ENCODE measurements around the gene STOML3. TPM values are rescaled to one million over a fixed set of nuclear protein-coding genes. Genes with fewer than 3 reads are reported as not detected.

Gene STOML3
- total and polyA plus RNA-seq, 2 of the 4 experiments (the other 2 are of a cell fraction), result not detected

DNA sequence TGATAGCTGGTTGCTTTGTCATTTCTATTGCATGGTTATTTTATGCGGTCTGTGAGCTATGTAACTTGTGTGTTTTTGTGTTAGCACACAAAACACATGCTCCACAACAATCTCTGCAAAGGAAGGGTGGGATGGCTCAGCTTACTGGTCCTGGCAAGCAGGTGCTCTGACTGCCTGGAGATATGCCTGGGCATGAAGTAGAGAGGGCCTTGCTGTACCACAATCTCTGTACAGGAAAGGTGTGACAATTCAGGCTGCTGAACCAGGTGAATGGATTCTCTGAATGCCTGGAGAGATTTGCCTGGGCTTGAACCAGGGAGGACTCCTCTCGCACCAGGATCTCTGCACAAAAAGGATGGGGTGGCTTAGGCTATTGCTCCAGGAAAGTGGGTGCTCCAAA, 69.5 kb downstream of the STOML3 start:
- BruUV-seq (replicated peaks), result no TSS peak
- no peak overlapping the region for H2AK9ac ChIP-seq (replicated peaks; ENCODE audit: low read depth, low read length, poor library complexity)
- no peaks in the 10 kb centered on the region for H3K9me1 ChIP-seq (ENCODE audit: insufficient read depth, low read length)
- no peak overlapping the region for H3K4me2 ChIP-seq (ENCODE audit: low read depth, low read length)
- no peak overlapping the region for H3K4ac ChIP-seq (ENCODE audit: low read depth, low read length)
- H4K91ac ChIP-seq (ENCODE audit: insufficient read depth, low read depth, low read length), result no peak overlapping the region
- H3K9ac ChIP-seq (ENCODE audit: low read depth, low read length), result no peak overlapping the region
- no peaks in the 10 kb centered on the region for H3K36me3 ChIP-seq (ENCODE audit: control insufficient read depth, insufficient read depth, low read length)
- intact Hi-C loops (cut with micrococcal nuclease) (no loop called here), dilution Hi-C loops (cut with HindIII; ENCODE audit: low sequenced_read_pairs, unreplicated experiment) (no loop called here), in situ Hi-C loops (cut with MboI; ENCODE audit: low sequenced_read_pairs) (no loop called here)
- H3K56ac ChIP-seq (ENCODE audit: extremely low read depth, insufficient read depth, low read length), result no peak overlapping the region
- ATAC-seq (ENCODE audit: low read depth), result no peak
- no peak overlapping the region for H3K23ac ChIP-seq (ENCODE audit: low read depth, low read length)
- no peak overlapping the region for H2AK5ac ChIP-seq (ENCODE audit: low read depth, low read length)
- ChIA-PET CTCF (no interaction called here), POLR2A (ENCODE audit: unreplicated experiment) (no interaction called here)
- no peak overlapping the region for H4K5ac ChIP-seq (ENCODE audit: low read depth, low read length)
- H3K4me1 ChIP-seq (ENCODE audit: control insufficient read depth, insufficient read depth, low read length), result no peaks in the 10 kb centered on the region
- WGBS, 2 experiments (ENCODE audit: extremely low coverage in 2 of 2, insufficient read length in 1 of 2), result no CpG with 5 or more reads among the region's 2 CpGs
- H3K9me3 ChIP-seq (ENCODE audit: control insufficient read depth, insufficient read depth, low read length), result peaks cover 2% of the 10 kb centered on the region; the same call in 1 of the 2 replicates
- no peak overlapping the region for H2BK5ac ChIP-seq (ENCODE audit: low read depth, low read length, poor library complexity, severe bottlenecking)
- no peak for DNase-seq
- no peaks in the 10 kb centered on the region for H3K79me1 ChIP-seq (ENCODE audit: low read depth in 1 of 2, low read length in 2 of 2)
- no peak overlapping the region for H3K18ac ChIP-seq (ENCODE audit: low read depth, low read length)
- no peaks in the 10 kb centered on the region for H4K20me1 ChIP-seq (ENCODE audit: insufficient read depth, low read length)
- H2BK20ac ChIP-seq (ENCODE audit: low read depth, low read length), result no peak overlapping the region
- peak overlapping the region; percentile 58 for H2AFZ ChIP-seq (replicated peaks; ENCODE audit: low read length, poor library complexity)
- H3K27ac ChIP-seq (ENCODE audit: insufficient read depth, low read length), result no peak overlapping the region
- no peaks in the 10 kb centered on the region for H3K27me3 ChIP-seq (ENCODE audit: control insufficient read depth, insufficient read depth, low read length)
- no peak overlapping the region for H2BK120ac ChIP-seq (ENCODE audit: low read depth, low read length)
- H3K4me3 ChIP-seq (ENCODE audit: insufficient read depth, low read depth, low read length), result no peak overlapping the region
- H2BK15ac ChIP-seq (ENCODE audit: low read depth, low read length), result no peak overlapping the region
- H3K14ac ChIP-seq (replicated peaks; ENCODE audit: low read depth, low read length), result no peak overlapping the region
- TF ChIP-seq MXI1 (IDR thresholded peaks at IDR 0.05; ENCODE audit: borderline replicate concordance, low read depth, low read length) (no peak), FOS (IDR thresholded peaks at IDR 0.05; ENCODE audit: low read depth, low read length) (no peak), POLR2A (IDR thresholded peaks at IDR 0.05; ENCODE audit: low read depth, low read length) (no peak)
- TF ChIP-seq, protein P1, sequence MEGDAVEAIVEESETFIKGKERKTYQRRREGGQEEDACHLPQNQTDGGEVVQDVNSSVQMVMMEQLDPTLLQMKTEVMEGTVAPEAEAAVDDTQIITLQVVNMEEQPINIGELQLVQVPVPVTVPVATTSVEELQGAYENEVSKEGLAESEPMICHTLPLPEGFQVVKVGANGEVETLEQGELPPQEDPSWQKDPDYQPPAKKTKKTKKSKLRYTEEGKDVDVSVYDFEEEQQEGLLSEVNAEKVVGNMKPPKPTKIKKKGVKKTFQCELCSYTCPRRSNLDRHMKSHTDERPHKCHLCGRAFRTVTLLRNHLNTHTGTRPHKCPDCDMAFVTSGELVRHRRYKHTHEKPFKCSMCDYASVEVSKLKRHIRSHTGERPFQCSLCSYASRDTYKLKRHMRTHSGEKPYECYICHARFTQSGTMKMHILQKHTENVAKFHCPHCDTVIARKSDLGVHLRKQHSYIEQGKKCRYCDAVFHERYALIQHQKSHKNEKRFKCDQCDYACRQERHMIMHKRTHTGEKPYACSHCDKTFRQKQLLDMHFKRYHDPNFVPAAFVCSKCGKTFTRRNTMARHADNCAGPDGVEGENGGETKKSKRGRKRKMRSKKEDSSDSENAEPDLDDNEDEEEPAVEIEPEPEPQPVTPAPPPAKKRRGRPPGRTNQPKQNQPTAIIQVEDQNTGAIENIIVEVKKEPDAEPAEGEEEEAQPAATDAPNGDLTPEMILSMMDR (conservative IDR thresholded peaks at IDR 0.05; ENCODE audit: low read depth, low read length), result no peak
- H4K8ac ChIP-seq (ENCODE audit: low read depth in 2 of 2, low read length in 2 of 2), result no peak overlapping the region

Other genes starting within 250 kb of the STOML3 start
- 2.0 and 4.2 TPM in 2 replicates for gene PROSER1, start 47.3 kb upstream of the STOML3 start, total RNA-seq (2012; rRNA removed)
- 13.2 and 13.4 TPM in 2 replicates for gene PROSER1, start 47.3 kb upstream of the STOML3 start, polyA plus RNA-seq (2012; rRNA removed)
- gene NHLRC3, start 47.6 kb upstream of the STOML3 start, total RNA-seq (2012; rRNA removed), result 3.0 and 5.6 TPM in 2 replicates
- 3.0 and 4.2 TPM in 2 replicates for gene NHLRC3, start 47.6 kb upstream of the STOML3 start, polyA plus RNA-seq (2012; rRNA removed)

Measured in IMR-90 (cell line).